Fibroblast of lung (primary cell): ENCODE data around the gene GABBR2. TPM values are rescaled to one million over a fixed set of nuclear protein-coding genes. Genes with fewer than 3 reads are reported as not detected.
A peak's percentile ranks its signal among the peaks of the same experiment; 100 is the strongest.

Experiments
- DNase-seq, 2 donors: peaks; one replicate each; pipeline versions ENCODE4 v3.0.0 to v3.0.0-alpha.2; 2010; ENCODE audit warnings: low read depth in 2 of 2
- H2AFZ ChIP-seq: 2 replicates; pipeline ENCODE4 v1.5.1; 2012; ENCODE audit warnings: low read length, control low read depth, inconsistent platforms
- H3K27ac ChIP-seq: 2 replicates; pipeline ENCODE4 v1.5.1; 2011; ENCODE audit warnings: low read length, control low read depth; ENCODE audit not compliant: insufficient read depth
- H3K27me3 ChIP-seq: 2 replicates; pipeline ENCODE4 v1.5.1; 2011; ENCODE audit warnings: mild to moderate bottlenecking, low read length; ENCODE audit not compliant: control insufficient read depth, insufficient read depth
- H3K36me3 ChIP-seq: 2 replicates; pipeline ENCODE4 v1.5.1; 2011; ENCODE audit warnings: low read length; ENCODE audit not compliant: control insufficient read depth, insufficient read depth
- H3K4me1 ChIP-seq: 2 replicates; pipeline ENCODE4 v1.5.1; 2011; ENCODE audit warnings: low read length; ENCODE audit not compliant: control insufficient read depth, insufficient read depth; ENCODE audit errors: extremely low read depth
- H3K4me2 ChIP-seq: 2 replicates; pipeline ENCODE4 v1.5.1; 2011; ENCODE audit warnings: low read length, control low read depth; ENCODE audit not compliant: insufficient read depth; ENCODE audit errors: extremely low read depth
- H3K4me3 ChIP-seq, 4 experiments: fragments of 200-600 bp in 1 of 4; sonication (generic) in 1 of 4; replicated peaks in 1 of 4; 2 replicates each; pipeline ENCODE4 v1.5.1; 2011 to 2016; ENCODE audit warnings: low read length in 4 of 4, low read depth in 3 of 4, mild to moderate bottlenecking in 3 of 4, control low read depth in 2 of 4, inconsistent platforms in 1 of 4, mixed read lengths in 1 of 4; ENCODE audit not compliant: insufficient read depth in 1 of 4; ENCODE audit errors: control extremely low read depth in 1 of 4
- H3K79me2 ChIP-seq: 2 replicates; pipeline ENCODE4 v1.5.1; 2012; ENCODE audit warnings: mild to moderate bottlenecking, low read length, inconsistent platforms; ENCODE audit not compliant: control insufficient read depth, insufficient read depth
- H3K9ac ChIP-seq: 2 replicates; pipeline ENCODE4 v1.5.1; 2011; ENCODE audit warnings: mild to moderate bottlenecking, low read length, control low read depth; ENCODE audit not compliant: insufficient read depth
- H3K9me3 ChIP-seq: 2 replicates; pipeline ENCODE4 v1.5.1; 2012; ENCODE audit warnings: low read depth, low read length; ENCODE audit not compliant: control insufficient read depth, insufficient read depth
- H4K20me1 ChIP-seq: 2 replicates; pipeline ENCODE4 v1.5.1; 2011; ENCODE audit warnings: low read length; ENCODE audit not compliant: control insufficient read depth, insufficient read depth; ENCODE audit errors: extremely low read depth
- CTCF ChIP-seq, 2 donors: IDR thresholded peaks in 1 of 2; conservative IDR thresholded peaks in 1 of 2; 1 replicate in 1 of 2; 2 replicates in 1 of 2; pipeline ENCODE4 v1.5.1; 2011 to 2012; ENCODE audit warnings: low read length in 2 of 2, control low read depth in 1 of 2, inconsistent platforms in 1 of 2, low read depth in 1 of 2, mild to moderate bottlenecking in 1 of 2
- EZH2 ChIP-seq: IDR thresholded peaks from 2 replicates; pipeline ENCODE4 v1.5.1; 2012; ENCODE audit warnings: low read length, control low read depth, mild to moderate bottlenecking; ENCODE audit errors: missing control alignments
- polyA plus RNA-seq, 2 donors: library from polyadenylated mRNA; depleted of rRNA in 1 of 2; stranded (reverse) in 1 of 2; unstranded in 1 of 2; fragments of >200 nt; gene quantifications; 2 replicates each; pipeline ENCODE4 v1.2.1, GENCODE V29; 2011 to 2012; ENCODE audit warnings: missing spikeins in 1 of 2
- total RNA-seq: library from RNA; depleted of rRNA; stranded (reverse); fragments of >200 nt; gene quantifications from 2 replicates; pipeline ENCODE4 v1.2.1, GENCODE V29; 2014

GABBR2 gene
- total and polyA plus RNA-seq, 2 donors (not counting 1 experiment from before 2014, with no cell fraction given), result 0.32 to 0.33 TPM

DNA sequence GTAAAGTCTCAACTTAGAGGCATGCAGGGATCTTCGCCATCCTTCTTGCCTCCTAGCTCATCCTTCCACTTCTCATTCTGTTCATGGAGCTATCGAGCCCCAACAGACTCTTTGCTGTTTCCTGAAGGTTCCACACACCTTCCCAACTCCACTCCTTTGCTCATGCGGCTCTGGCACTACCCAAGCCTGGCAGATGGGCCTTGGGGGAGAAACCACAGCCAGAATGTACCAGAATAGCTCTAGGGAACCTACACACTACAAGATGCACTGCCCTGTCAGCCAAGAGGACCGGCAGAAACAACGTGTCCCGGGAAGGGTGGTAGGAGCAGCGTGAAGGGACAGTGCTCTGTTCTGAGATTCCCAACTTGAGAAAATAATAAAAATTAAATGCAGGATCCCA lies 178.9 kb downstream of the GABBR2 start:
- H4K20me1 ChIP-seq, result no peaks in the 10 kb centered on the region
- H3K79me2 ChIP-seq, result no peaks in the 10 kb centered on the region
- no peaks in the 10 kb centered on the region for H3K4me1 ChIP-seq
- no peak for DNase-seq
- no peaks in the 10 kb centered on the region for H3K36me3 ChIP-seq
- no peak overlapping the region for H3K27ac ChIP-seq
- H3K4me3 ChIP-seq, result no peak overlapping the region
- TF ChIP-seq CTCF (conservative IDR thresholded peaks at IDR 0.05 in 1 of 2, IDR thresholded peaks at IDR 0.05 in 1 of 2; ENCODE audit: low read depth in 1 of 2, low read length in 2 of 2) (no peak), EZH2 (no peak)
- no peaks in the 10 kb centered on the region for H3K9me3 ChIP-seq
- no peak overlapping the region for H3K9ac ChIP-seq
- no peaks in the 10 kb centered on the region for H3K27me3 ChIP-seq
- H2AFZ ChIP-seq, result no peak overlapping the region
- H3K4me2 ChIP-seq, result no peak overlapping the region

- no peak overlapping the region for H3K9ac ChIP-seq
- no peak overlapping the region for H3K27ac ChIP-seq
- H3K4me2 ChIP-seq, result no peak overlapping the region
- no peaks in the 10 kb centered on the region for H3K4me1 ChIP-seq
- no peaks in the 10 kb centered on the region for H3K27me3 ChIP-seq
- TF ChIP-seq EZH2 (no peak), CTCF (conservative IDR thresholded peaks at IDR 0.05 in 1 of 2, IDR thresholded peaks at IDR 0.05 in 1 of 2; ENCODE audit: low read depth in 1 of 2, low read length in 2 of 2) (peak; percentile 16 to 47)
- H2AFZ ChIP-seq, result no peak overlapping the region
- no peaks in the 10 kb centered on the region for H4K20me1 ChIP-seq
- no peaks in the 10 kb centered on the region for H3K9me3 ChIP-seq
- no peaks in the 10 kb centered on the region for H3K79me2 ChIP-seq
- H3K36me3 ChIP-seq, result no peaks in the 10 kb centered on the region
- H3K4me3 ChIP-seq, result no peak overlapping the region
- DNase-seq, result peak; percentile 25 to 45
Measured at GRCh38 chr9:98523231-98523901, 185.4 kb downstream of the GABBR2 start.

DNA sequence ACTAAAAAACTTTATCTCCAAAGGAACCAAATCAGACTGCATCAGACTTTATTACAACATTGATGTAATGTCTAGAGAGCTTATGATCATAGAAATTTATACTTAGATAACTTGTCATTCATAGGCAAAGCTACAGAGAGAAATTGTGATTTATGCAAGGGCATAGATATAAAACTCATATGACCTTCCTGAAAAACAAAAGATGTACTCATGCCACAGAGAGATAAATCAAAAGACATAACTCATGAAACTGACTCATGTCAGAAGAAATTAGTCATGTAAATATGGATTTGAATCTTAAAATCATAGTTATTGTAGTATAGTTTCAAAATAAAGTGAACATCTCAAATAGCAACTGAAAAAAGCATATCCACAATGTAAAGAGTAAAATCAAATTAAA lies 186.2 kb downstream of the GABBR2 start:
- Histone ChIP-seq H3K36me3 (no peaks in the 10 kb centered on the region), H3K79me2 (no peaks in the 10 kb centered on the region), H3K4me2 (no peak overlapping the region), H4K20me1 (no peaks in the 10 kb centered on the region), H3K4me3 (no peak overlapping the region), H3K9me3 (no peaks in the 10 kb centered on the region), H3K27ac (no peak overlapping the region), H3K4me1 (no peaks in the 10 kb centered on the region), H3K27me3 (no peaks in the 10 kb centered on the region), H2AFZ (no peak overlapping the region), H3K9ac (no peak overlapping the region)
- TF ChIP-seq EZH2, result no peak
- TF ChIP-seq CTCF (conservative IDR thresholded peaks at IDR 0.05 in 1 of 2, IDR thresholded peaks at IDR 0.05 in 1 of 2; ENCODE audit: low read depth in 1 of 2, low read length in 2 of 2), result no peak
- DNase-seq, result no peak
